ENCODE measurements around the gene EPC2.

Gene EPC2

GRCh38 chr2:148730085-148730484 is 85.5 kb downstream of the EPC2 start:
- in situ Hi-C loops (cut with MboI; ENCODE audit: low sequenced_read_pairs, unreplicated experiment), result no loop called here
- no peak for DNase-seq (ENCODE audit: low spot score)
- no peak for TF ChIP-seq CTCF (IDR thresholded peaks at IDR 0.05; ENCODE audit: borderline replicate concordance, control extremely low read depth, extremely low read depth, insufficient read depth, missing control alignments)

GRCh38 chr2:148737742-148738141 is 93.2 kb downstream of the EPC2 start:
- in situ Hi-C loops (cut with MboI; ENCODE audit: low sequenced_read_pairs, unreplicated experiment), result no loop called here
- no peak for DNase-seq (ENCODE audit: low spot score)
- TF ChIP-seq CTCF (IDR thresholded peaks at IDR 0.05; ENCODE audit: borderline replicate concordance, control extremely low read depth, extremely low read depth, insufficient read depth, missing control alignments), result no peak

- no peak for TF ChIP-seq CTCF (IDR thresholded peaks at IDR 0.05; ENCODE audit: borderline replicate concordance, control extremely low read depth, extremely low read depth, insufficient read depth, missing control alignments)
- in situ Hi-C loops (cut with MboI; ENCODE audit: low sequenced_read_pairs, unreplicated experiment), result no loop called here
- no peak for DNase-seq (ENCODE audit: low spot score)
Observed at GRCh38 chr2:148739454-148740105, 95.0 kb downstream of the EPC2 start.

- no peak for DNase-seq (ENCODE audit: low spot score)
- TF ChIP-seq CTCF (IDR thresholded peaks at IDR 0.05; ENCODE audit: borderline replicate concordance, control extremely low read depth, extremely low read depth, insufficient read depth, missing control alignments), result no peak
- in situ Hi-C loops (cut with MboI; ENCODE audit: low sequenced_read_pairs, unreplicated experiment), result no loop called here
Observed at GRCh38 chr2:148742373-148742772, 97.8 kb downstream of the EPC2 start.

GRCh38 chr2:148745151-148745851 is 100.8 kb downstream of the EPC2 start:
- in situ Hi-C loops (cut with MboI; ENCODE audit: low sequenced_read_pairs, unreplicated experiment), result no loop called here
- no peak for DNase-seq (ENCODE audit: low spot score)

GRCh38 chr2:148746973-148747372 is 102.4 kb downstream of the EPC2 start:
- DNase-seq (ENCODE audit: low spot score), result no peak
- TF ChIP-seq CTCF (IDR thresholded peaks at IDR 0.05; ENCODE audit: borderline replicate concordance, control extremely low read depth, extremely low read depth, insufficient read depth, missing control alignments), result no peak
- in situ Hi-C loops (cut with MboI; ENCODE audit: low sequenced_read_pairs, unreplicated experiment), result no loop called here

More at GRCh38 chr2:148745151-148745851, 100.8 kb downstream of the EPC2 start:
- no peak for TF ChIP-seq CTCF (IDR thresholded peaks at IDR 0.05; ENCODE audit: borderline replicate concordance, control extremely low read depth, extremely low read depth, insufficient read depth, missing control alignments)

Data from GM13976 (cell line).